Keratinocyte (primary cell): ENCODE measurements around the gene TAF7. TPM values are rescaled to one million over a fixed set of nuclear protein-coding genes. Genes with fewer than 3 reads are reported as not detected.
A peak's percentile ranks its signal among the peaks of the same experiment; 100 is the strongest.
"Not testable (repeated sequence)": the region's sequence is repeated elsewhere in the genome, so short reads cannot be mapped to it uniquely, and the experiment has no call there.

Experiments used
- DNase-seq: peaks from one replicate; pipeline ENCODE4 v3.0.0-alpha.2; 2011; ENCODE audit warnings: low read depth, missing footprints, low spot score
- FAIRE-seq: peaks from 2 replicates; lab custom pipeline; 2011; peaks lifted over from hg19 to GRCh38; lab: Jason Lieb, UNC
- H2AFZ ChIP-seq: 2 replicates; pipeline ENCODE4 v1.6.0; 2012; ENCODE audit warnings: low read length, control low read depth, inconsistent platforms; ENCODE audit not compliant: control insufficient read depth
- H3K27ac ChIP-seq: 2 replicates; pipeline ENCODE4 v1.5.1; 2011; ENCODE audit warnings: low read length; ENCODE audit not compliant: control insufficient read depth, insufficient read depth
- H3K27me3 ChIP-seq: 3 replicates; pipeline ENCODE4 v1.6.0; 2011; ENCODE audit warnings: low read length; ENCODE audit not compliant: control insufficient read depth, insufficient read depth; ENCODE audit errors: extremely low read depth
- H3K36me3 ChIP-seq, 2 experiments: 2 replicates in 1 of 2; 3 replicates in 1 of 2; pipeline ENCODE4 v1.5.1; 2011; ENCODE audit warnings: low read length in 2 of 2, mild to moderate bottlenecking in 1 of 2; ENCODE audit not compliant: control insufficient read depth in 2 of 2, insufficient read depth in 2 of 2; ENCODE audit errors: extremely low read depth in 1 of 2
- H3K4me1 ChIP-seq: 3 replicates; pipeline ENCODE4 v1.5.1; 2011; ENCODE audit warnings: low read length; ENCODE audit not compliant: control insufficient read depth, insufficient read depth; ENCODE audit errors: extremely low read depth
- H3K4me2 ChIP-seq: 3 replicates; pipeline ENCODE4 v1.6.0; 2011; ENCODE audit warnings: low read depth, low read length; ENCODE audit not compliant: control insufficient read depth, insufficient read depth; ENCODE audit errors: extremely low read depth
- H3K4me3 ChIP-seq, 3 experiments: fragments of 200-600 bp in 1 of 3; sonication (generic) in 1 of 3; 2 replicates in 2 of 3; 3 replicates in 1 of 3; pipeline ENCODE4 v1.5.1; 2011 to 2016; ENCODE audit warnings: low read length in 3 of 3, mild to moderate bottlenecking in 3 of 3, control low read depth in 2 of 3, inconsistent platforms in 1 of 3, low read depth in 1 of 3, mixed read lengths in 1 of 3, mixed run types in 1 of 3, moderate library complexity in 1 of 3; ENCODE audit not compliant: control insufficient read depth in 2 of 3, insufficient read depth in 2 of 3; ENCODE audit errors: extremely low read depth in 1 of 3
- H3K79me2 ChIP-seq: 2 replicates; pipeline ENCODE4 v1.6.0; 2012; ENCODE audit warnings: low read length; ENCODE audit not compliant: control insufficient read depth, insufficient read depth
- H3K9ac ChIP-seq: 3 replicates; pipeline ENCODE4 v1.6.0; 2011; ENCODE audit warnings: low read length; ENCODE audit not compliant: control insufficient read depth, insufficient read depth; ENCODE audit errors: extremely low read depth
- H3K9me1 ChIP-seq: 3 replicates; pipeline ENCODE4 v1.6.0; 2011; ENCODE audit warnings: low read length; ENCODE audit not compliant: control insufficient read depth, insufficient read depth; ENCODE audit errors: extremely low read depth
- H3K9me3 ChIP-seq: 2 replicates; pipeline ENCODE4 v1.5.1; 2012; ENCODE audit warnings: low read depth, low read length; ENCODE audit not compliant: control insufficient read depth
- H4K20me1 ChIP-seq: 3 replicates; pipeline ENCODE4 v1.6.0; 2011; ENCODE audit warnings: low read length; ENCODE audit not compliant: control insufficient read depth, insufficient read depth; ENCODE audit errors: extremely low read depth
- CTCF ChIP-seq, 3 experiments: IDR thresholded peaks in 1 of 3; conservative IDR thresholded peaks in 1 of 3; optimal IDR thresholded peaks in 1 of 3; 2 replicates in 2 of 3; 3 replicates in 1 of 3; pipeline versions ENCODE3 to v1.5.1; 2011; ENCODE audit warnings: low read length in 3 of 3, mild to moderate bottlenecking in 3 of 3, moderate library complexity in 2 of 3, control low read depth in 1 of 3, inconsistent platforms in 1 of 3; ENCODE audit not compliant: insufficient read depth in 2 of 3; ENCODE audit errors: extremely low read depth in 1 of 3
- EZH2 ChIP-seq: IDR thresholded peaks from one replicate; pipeline ENCODE4 v1.6.1; 2012; ENCODE audit warnings: inconsistent platforms, mild to moderate bottlenecking, low read length, moderate library complexity
- dilution Hi-C: fragments of 300-500 bp; cut with MboI; formaldehyde crosslinking; loops from one replicate; pipeline ENCODE4 v1.7.0; 2020; ENCODE audit warnings: low sequenced_read_pairs; ENCODE audit not compliant: extremely low pct_ligation_motif_present
- polyA plus RNA-seq, 5 experiments: library from polyadenylated mRNA; depleted of rRNA in 3 of 5; stranded (reverse) in 3 of 5; stranded (forward) in 1 of 5; unstranded in 1 of 5; fragments of >200 nt; gene quantifications; 1 replicate in 1 of 5; 2 replicates in 3 of 5; 3 replicates in 1 of 5; pipeline versions ENCODE4 v1.2.1 to v1.2.3, GENCODE V29; 2011 to 2012; ENCODE audit warnings: missing spikeins in 2 of 5, low read depth in 1 of 5, low replicate concordance in 1 of 5

TAF7 gene
- polyA plus RNA-seq, 1 donor (not counting 4 experiments of a cell fraction or from before 2014, with no cell fraction given) = 58.9 TPM

- H3K9ac ChIP-seq = no peak overlapping the region
- H4K20me1 ChIP-seq = no peaks in the 10 kb centered on the region
- no peak for FAIRE-seq
- H3K27me3 ChIP-seq = no peaks in the 10 kb centered on the region
- dilution Hi-C loops = no loop called here
- peaks cover 8% of the 10 kb centered on the region for H3K4me1 ChIP-seq
- H3K27ac ChIP-seq = no peak overlapping the region
- H3K9me3 ChIP-seq = peaks cover 22% of the 10 kb centered on the region
- TF ChIP-seq CTCF (optimal IDR thresholded peaks at IDR 0.05 in 1 of 3, IDR thresholded peaks at IDR 0.05 in 1 of 3, conservative IDR thresholded peaks at IDR 0.05 in 1 of 3; ENCODE audit: extremely low read depth in 1 of 3, insufficient read depth in 2 of 3, low read length in 3 of 3) (no peak), EZH2 (no peak)
- peaks cover 1 to 12% of the 10 kb centered on the region in 2 experiments for H3K36me3 ChIP-seq
- H3K4me3 ChIP-seq = peak overlapping the region; percentile 75 to 98 (median 97)
- no peak for DNase-seq
- peak overlapping the region; percentile 87 for H3K4me2 ChIP-seq
- H2AFZ ChIP-seq = no peak overlapping the region
- no peaks in the 10 kb centered on the region for H3K9me1 ChIP-seq
- H3K79me2 ChIP-seq = peaks cover 15% of the 10 kb centered on the region
Observed at GRCh38 chr5:141319699-141320098, 885 bp downstream of the TAF7 start.

GRCh38 chr5:141319202-141319601 lies 1.4 kb downstream of the TAF7 start:
- no peaks in the 10 kb centered on the region for H3K9me1 ChIP-seq
- no peak overlapping the region for H3K27ac ChIP-seq
- H3K27me3 ChIP-seq = no peaks in the 10 kb centered on the region
- no peak for FAIRE-seq
- H3K36me3 ChIP-seq = peaks cover 1 to 12% of the 10 kb centered on the region in 2 experiments
- no peak overlapping the region for H2AFZ ChIP-seq
- H4K20me1 ChIP-seq = no peaks in the 10 kb centered on the region
- H3K4me1 ChIP-seq = peaks cover 8% of the 10 kb centered on the region
- TF ChIP-seq EZH2 (no peak), CTCF (optimal IDR thresholded peaks at IDR 0.05 in 1 of 3, IDR thresholded peaks at IDR 0.05 in 1 of 3, conservative IDR thresholded peaks at IDR 0.05 in 1 of 3; ENCODE audit: extremely low read depth in 1 of 3, insufficient read depth in 2 of 3, low read length in 3 of 3) (no peak)
- peak overlapping the region; percentile 87 for H3K4me2 ChIP-seq
- H3K9me3 ChIP-seq = peaks cover 22% of the 10 kb centered on the region
- dilution Hi-C loops = no loop called here
- H3K79me2 ChIP-seq = peaks cover 15% of the 10 kb centered on the region
- no peak for DNase-seq
- H3K4me3 ChIP-seq = peak overlapping the region in 2 of 3 experiments; percentile 97 to 98
- no peak overlapping the region for H3K9ac ChIP-seq

- H2AFZ ChIP-seq, H3K4me2 ChIP-seq, DNase-seq, FAIRE-seq, H3K4me1 ChIP-seq, H3K4me3 ChIP-seq, H4K20me1 ChIP-seq, H3K27ac ChIP-seq, H3K9ac ChIP-seq, dilution Hi-C loops, H3K27me3 ChIP-seq, H3K9me1 ChIP-seq: not testable (repeated sequence)
- H3K79me2 ChIP-seq = peaks cover 15% of the 10 kb centered on the region
- H3K36me3 ChIP-seq = peaks cover 1 to 12% of the 10 kb centered on the region in 2 experiments
- peaks cover 22% of the 10 kb centered on the region for H3K9me3 ChIP-seq
Observed at GRCh38 chr5:141316963-141317362, 3.6 kb downstream of the TAF7 start.
